Endothelial cell of umbilical vein (primary cell): ENCODE measurements around the gene GFOD1.

Experiments
- CTCF ChIP-seq, 2 donors: IDR thresholded peaks; 1 replicate in 1 of 2; 2 replicates in 1 of 2; pipeline ENCODE4 v1.5.1; 2011; ENCODE audit warnings: low read length in 2 of 2, mild to moderate bottlenecking in 2 of 2, moderate library complexity in 2 of 2, control low read depth in 1 of 2, inconsistent platforms in 1 of 2, low read depth in 1 of 2; ENCODE audit not compliant: insufficient read depth in 1 of 2; ENCODE audit errors: extremely low read depth in 1 of 2
- EZH2 ChIP-seq: IDR thresholded peaks from 2 replicates; pipeline ENCODE4 v1.6.1; 2012; ENCODE audit warnings: borderline replicate concordance, low read depth, mild to moderate bottlenecking, moderate library complexity, low read length, inconsistent platforms; ENCODE audit not compliant: severe bottlenecking
- POLR2A ChIP-seq: IDR thresholded peaks from 2 replicates; pipeline ENCODE4 v1.6.1; 2012; ENCODE audit warnings: low read depth, mild to moderate bottlenecking, control low read depth, low read length

- TF ChIP-seq POLR2A, result no peak
- TF ChIP-seq CTCF (IDR thresholded peaks at IDR 0.05; ENCODE audit: extremely low read depth in 1 of 2, insufficient read depth in 1 of 2, low read depth in 1 of 2, low read length in 2 of 2), result no peak
- no peak for TF ChIP-seq EZH2
Measured at GRCh38 chr6:13412639-13413465, 74.5 kb downstream of the GFOD1 start.
